Astrocyte (in vitro differentiated cells and primary cell): ENCODE data around the gene PPP2R2D. TPM values are rescaled to one million over a fixed set of nuclear protein-coding genes. Genes with fewer than 3 reads are reported as not detected.

Source experiments
- DNase-seq: peaks from one replicate; pipeline ENCODE4 v3.0.0-alpha.2; 2010; ENCODE audit warnings: low read depth
- FAIRE-seq: peaks from 2 replicates; lab custom pipeline; 2011; peaks lifted over from hg19 to GRCh38; lab: Jason Lieb, UNC
- H2AFZ ChIP-seq: 2 replicates; pipeline ENCODE4 v1.6.0; 2012; ENCODE audit warnings: low read depth, low read length, inconsistent platforms
- H3K27ac ChIP-seq: 2 replicates; pipeline ENCODE4 v1.5.1; 2011; ENCODE audit warnings: low read depth, low read length, inconsistent platforms
- H3K27me3 ChIP-seq: 2 replicates; pipeline ENCODE4 v1.6.0; 2011; ENCODE audit warnings: low read length, inconsistent platforms; ENCODE audit not compliant: insufficient read depth
- H3K36me3 ChIP-seq: 2 replicates; pipeline ENCODE4 v1.5.1; 2011; ENCODE audit warnings: low read length, inconsistent platforms; ENCODE audit not compliant: insufficient read depth
- H3K4me1 ChIP-seq: 2 replicates; pipeline ENCODE4 v1.5.1; 2011; ENCODE audit warnings: low read length, inconsistent platforms; ENCODE audit not compliant: insufficient read depth
- H3K4me2 ChIP-seq: 2 replicates; pipeline ENCODE4 v1.6.0; 2012; ENCODE audit warnings: low read length, inconsistent platforms
- H3K4me3 ChIP-seq: 2 replicates; pipeline ENCODE4 v1.5.1; 2011; ENCODE audit warnings: low read depth, mild to moderate bottlenecking, low read length, inconsistent platforms; ENCODE audit not compliant: insufficient read depth
- H3K79me2 ChIP-seq: 2 replicates; pipeline ENCODE4 v1.6.0; 2012; ENCODE audit warnings: mild to moderate bottlenecking, low read length, inconsistent platforms; ENCODE audit not compliant: insufficient read depth
- H3K9ac ChIP-seq: 2 replicates; pipeline ENCODE4 v1.6.0; 2012; ENCODE audit warnings: mild to moderate bottlenecking, low read length, inconsistent platforms
- H3K9me3 ChIP-seq: 2 replicates; pipeline ENCODE4 v1.5.1; 2012; ENCODE audit warnings: low read depth, mild to moderate bottlenecking, low read length, inconsistent platforms; ENCODE audit not compliant: insufficient read depth
- H4K20me1 ChIP-seq: 2 replicates; pipeline ENCODE4 v1.6.0; 2012; ENCODE audit warnings: low read length, inconsistent platforms; ENCODE audit not compliant: insufficient read depth
- H3K27ac Mint-ChIP-seq: one replicate; pipeline ENCODE4 v1.8.0; 2021; ENCODE audit warnings: mild to moderate bottlenecking, mixed read lengths; ENCODE audit not compliant: unreplicated experiment
- H3K27me3 Mint-ChIP-seq: one replicate; pipeline ENCODE4 v1.8.0; 2021; ENCODE audit warnings: low read depth, mixed read lengths; ENCODE audit not compliant: unreplicated experiment
- H3K36me3 Mint-ChIP-seq: one replicate; pipeline ENCODE4 v1.8.0; 2021; ENCODE audit warnings: low read depth, mixed read lengths; ENCODE audit not compliant: unreplicated experiment
- H3K4me1 Mint-ChIP-seq: one replicate; pipeline ENCODE4 v1.8.0; 2021; ENCODE audit warnings: low read depth, mixed read lengths; ENCODE audit not compliant: unreplicated experiment
- H3K4me3 Mint-ChIP-seq: one replicate; pipeline ENCODE4 v1.8.0; 2021; ENCODE audit warnings: mild to moderate bottlenecking, moderate library complexity, mixed read lengths; ENCODE audit not compliant: unreplicated experiment
- H3K9me3 Mint-ChIP-seq: one replicate; pipeline ENCODE4 v1.8.0; 2021; ENCODE audit warnings: mild to moderate bottlenecking, mixed read lengths; ENCODE audit not compliant: unreplicated experiment
- CTCF ChIP-seq: IDR thresholded peaks from 2 replicates; pipeline ENCODE4 v1.5.1; 2011; ENCODE audit warnings: low read depth, mild to moderate bottlenecking, inconsistent platforms, low read length, moderate library complexity; ENCODE audit not compliant: insufficient read depth
- EZH2 ChIP-seq: IDR thresholded peaks from 2 replicates; pipeline ENCODE4 v1.6.1; 2012; ENCODE audit warnings: mild to moderate bottlenecking, low read length, inconsistent platforms; ENCODE audit not compliant: insufficient read depth
- total RNA-seq: library from RNA; stranded (reverse); gene quantifications from 2 replicates; pipeline ENCODE4 v1.2.1, GENCODE V29; 2021

The PPP2R2D gene
- total RNA-seq, 1 donor from 2014 or later: 32.5 TPM

- Histone ChIP-seq H2AFZ (no peak overlapping the region), H3K36me3 (no peaks in the 10 kb centered on the region), H4K20me1 (no peaks in the 10 kb centered on the region), H3K27me3 (peaks cover 13% of the 10 kb centered on the region), H3K27ac (no peak overlapping the region), H3K4me2 (no peak overlapping the region), H3K4me3 (no peak overlapping the region), H3K9me3 (no peaks in the 10 kb centered on the region), H3K4me1 (no peaks in the 10 kb centered on the region), H3K79me2 (no peaks in the 10 kb centered on the region), H3K9ac (no peak overlapping the region)
- peaks cover 30% of the 10 kb centered on the region for H3K27me3 Mint-ChIP-seq
- H3K27ac Mint-ChIP-seq: no peak overlapping the region
- no peak overlapping the region for H3K4me3 Mint-ChIP-seq
- H3K36me3 Mint-ChIP-seq: no peaks in the 10 kb centered on the region
- TF ChIP-seq CTCF (no peak), EZH2 (no peak)
- no peaks in the 10 kb centered on the region for H3K9me3 Mint-ChIP-seq
- no peaks in the 10 kb centered on the region for H3K4me1 Mint-ChIP-seq
- FAIRE-seq: no peak
- no peak for DNase-seq
Measured at GRCh38 chr10:131891196-131891928, 9.4 kb upstream of the PPP2R2D start.

- Histone ChIP-seq H3K27me3 (peaks cover 13% of the 10 kb centered on the region), H3K79me2 (no peaks in the 10 kb centered on the region), H3K27ac (no peak overlapping the region), H3K9ac (no peak overlapping the region), H3K4me1 (no peaks in the 10 kb centered on the region), H3K9me3 (no peaks in the 10 kb centered on the region), H3K36me3 (no peaks in the 10 kb centered on the region), H3K4me3 (no peak overlapping the region), H4K20me1 (no peaks in the 10 kb centered on the region), H2AFZ (no peak overlapping the region), H3K4me2 (no peak overlapping the region)
- Mint-ChIP-seq H3K36me3 (no peaks in the 10 kb centered on the region), H3K4me1 (no peaks in the 10 kb centered on the region), H3K27ac (no peak overlapping the region), H3K9me3 (no peaks in the 10 kb centered on the region), H3K4me3 (no peak overlapping the region), H3K27me3 (peaks cover 30% of the 10 kb centered on the region)
- TF ChIP-seq CTCF (no peak), EZH2 (no peak)
- no peak for DNase-seq
- no peak for FAIRE-seq
Measured at GRCh38 chr10:131891929-131892805, 8.6 kb upstream of the PPP2R2D start.
